ENCODE measurements around the gene ARHGAP15.

ARHGAP15 gene

DNA sequence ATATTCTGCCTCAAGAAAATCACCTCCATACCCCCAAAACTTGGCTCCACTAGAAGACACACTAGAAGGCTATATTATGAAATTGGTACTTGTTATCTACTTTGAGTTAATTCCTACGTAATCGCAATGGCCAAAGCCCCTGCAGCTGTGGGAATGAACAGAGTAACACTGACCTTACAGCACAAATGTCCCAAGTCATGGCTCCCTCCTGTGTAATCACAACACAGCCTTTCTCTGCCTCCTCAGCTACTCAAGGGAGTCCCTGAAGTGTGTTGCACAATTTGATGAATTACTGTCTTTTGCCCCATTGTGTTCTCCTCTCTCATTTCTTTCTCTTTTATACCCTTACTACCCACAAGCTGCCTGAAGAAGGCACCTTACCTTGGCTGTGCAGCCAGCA, 375.2 kb downstream of the ARHGAP15 start:
- H3K4me3 ChIP-seq (ENCODE audit: low read depth, low read length): no peak overlapping the region
- no peak for DNase-seq (ENCODE audit: low read depth)
- TF ChIP-seq, protein P1, sequence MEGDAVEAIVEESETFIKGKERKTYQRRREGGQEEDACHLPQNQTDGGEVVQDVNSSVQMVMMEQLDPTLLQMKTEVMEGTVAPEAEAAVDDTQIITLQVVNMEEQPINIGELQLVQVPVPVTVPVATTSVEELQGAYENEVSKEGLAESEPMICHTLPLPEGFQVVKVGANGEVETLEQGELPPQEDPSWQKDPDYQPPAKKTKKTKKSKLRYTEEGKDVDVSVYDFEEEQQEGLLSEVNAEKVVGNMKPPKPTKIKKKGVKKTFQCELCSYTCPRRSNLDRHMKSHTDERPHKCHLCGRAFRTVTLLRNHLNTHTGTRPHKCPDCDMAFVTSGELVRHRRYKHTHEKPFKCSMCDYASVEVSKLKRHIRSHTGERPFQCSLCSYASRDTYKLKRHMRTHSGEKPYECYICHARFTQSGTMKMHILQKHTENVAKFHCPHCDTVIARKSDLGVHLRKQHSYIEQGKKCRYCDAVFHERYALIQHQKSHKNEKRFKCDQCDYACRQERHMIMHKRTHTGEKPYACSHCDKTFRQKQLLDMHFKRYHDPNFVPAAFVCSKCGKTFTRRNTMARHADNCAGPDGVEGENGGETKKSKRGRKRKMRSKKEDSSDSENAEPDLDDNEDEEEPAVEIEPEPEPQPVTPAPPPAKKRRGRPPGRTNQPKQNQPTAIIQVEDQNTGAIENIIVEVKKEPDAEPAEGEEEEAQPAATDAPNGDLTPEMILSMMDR (conservative IDR thresholded peaks at IDR 0.05; ENCODE audit: low read depth, low read length): no peak

DNA sequence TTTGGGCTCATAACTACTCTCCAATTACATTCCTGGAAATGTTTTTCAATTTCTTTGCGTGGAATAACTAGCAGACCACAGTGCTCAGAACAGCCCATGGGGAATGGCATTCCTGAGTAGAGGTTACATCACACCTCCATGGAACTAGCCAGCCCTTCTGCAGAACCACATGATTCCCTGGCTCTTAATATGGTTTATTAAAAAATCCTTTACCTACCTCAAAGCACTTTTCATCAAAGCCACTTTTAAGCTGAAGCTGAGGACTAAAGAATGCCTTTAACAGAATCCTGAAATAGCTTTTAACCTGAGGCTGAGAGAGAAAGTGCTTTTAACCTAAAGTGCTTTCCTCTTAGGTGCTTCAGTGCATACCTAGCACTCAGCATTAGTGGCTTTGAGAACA, 376.3 kb downstream of the ARHGAP15 start:
- DNase-seq (ENCODE audit: low read depth): peak; percentile 58
- no peak overlapping the region for H3K4me3 ChIP-seq (ENCODE audit: low read depth, low read length)
- TF ChIP-seq, protein P1 (conservative IDR thresholded peaks at IDR 0.05; ENCODE audit: low read depth, low read length): no peak

DNA sequence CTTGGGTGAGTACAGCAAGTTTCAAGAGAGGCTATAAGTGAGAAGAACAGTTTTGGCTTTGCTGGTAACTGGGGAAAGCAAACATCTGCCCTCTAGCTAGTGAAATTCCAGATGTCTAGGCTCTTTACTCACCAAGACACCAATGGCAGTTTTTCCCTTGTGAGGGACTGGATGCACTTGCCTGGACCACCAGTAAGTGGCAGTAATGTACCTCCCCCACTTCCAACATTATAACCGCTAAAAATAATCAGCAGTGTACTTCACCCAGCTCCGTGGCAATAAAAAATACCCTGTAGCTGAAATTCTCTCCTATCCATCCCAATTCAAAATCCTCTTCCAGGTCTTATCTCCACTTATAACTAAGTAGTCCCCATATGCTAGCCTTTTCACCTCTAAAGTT, 383.9 kb downstream of the ARHGAP15 start:
- TF ChIP-seq, protein P1 (conservative IDR thresholded peaks at IDR 0.05; ENCODE audit: low read depth, low read length): peak; percentile 97
- H3K4me3 ChIP-seq (ENCODE audit: low read depth, low read length): peak overlapping the region; percentile 15
- DNase-seq (ENCODE audit: low read depth): peak; percentile 88

DNA sequence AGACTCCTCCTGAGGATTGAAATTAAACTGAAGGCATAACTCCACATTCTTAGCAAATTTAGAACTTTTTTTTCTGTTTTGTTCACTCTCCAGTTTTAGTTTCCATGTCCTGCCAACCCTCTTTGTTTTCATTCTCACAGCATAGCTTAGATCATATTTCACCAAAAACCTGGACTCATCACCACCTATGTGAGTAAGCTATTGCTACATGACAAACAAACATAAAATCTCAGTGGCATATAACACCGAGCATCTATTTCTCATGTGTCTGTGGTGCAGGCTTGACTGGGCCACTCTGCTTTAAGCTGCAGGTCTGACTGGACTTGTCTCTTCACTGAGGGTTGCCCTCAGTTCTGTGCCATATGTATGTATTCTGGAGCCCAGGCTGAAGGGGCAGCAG, 385.2 kb downstream of the ARHGAP15 start:
- TF ChIP-seq, protein P1 (conservative IDR thresholded peaks at IDR 0.05; ENCODE audit: low read depth, low read length): peak; percentile 2
- DNase-seq (ENCODE audit: low read depth): peak; percentile 34

DNA sequence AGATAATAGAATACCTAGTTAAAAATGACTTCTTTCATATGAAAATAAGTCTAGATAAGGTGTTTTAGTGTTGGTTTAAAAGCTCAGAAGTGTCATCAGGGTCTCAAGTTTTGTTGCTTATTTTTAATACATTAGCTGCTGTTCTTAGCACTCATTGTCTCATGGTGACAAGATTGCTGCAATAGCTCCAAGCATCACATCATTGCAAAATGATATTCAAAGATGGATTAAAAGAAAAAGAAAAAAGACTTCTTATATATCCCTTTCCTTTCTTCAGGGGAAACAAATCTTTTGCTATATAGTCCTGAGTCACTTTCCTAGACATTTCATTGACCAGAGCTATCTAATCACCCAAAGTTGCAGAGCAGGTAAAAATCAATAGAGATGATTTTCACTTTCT, 386.1 kb downstream of the ARHGAP15 start:
- DNase-seq (ENCODE audit: low read depth): no peak
- no peak overlapping the region for H3K4me3 ChIP-seq (ENCODE audit: low read depth, low read length)
- TF ChIP-seq, protein P1 (conservative IDR thresholded peaks at IDR 0.05; ENCODE audit: low read depth, low read length): no peak

More for the DNA sequence above, 385.2 kb downstream of the ARHGAP15 start:
- H3K4me3 ChIP-seq (ENCODE audit: low read depth, low read length): no peak overlapping the region

DNA sequence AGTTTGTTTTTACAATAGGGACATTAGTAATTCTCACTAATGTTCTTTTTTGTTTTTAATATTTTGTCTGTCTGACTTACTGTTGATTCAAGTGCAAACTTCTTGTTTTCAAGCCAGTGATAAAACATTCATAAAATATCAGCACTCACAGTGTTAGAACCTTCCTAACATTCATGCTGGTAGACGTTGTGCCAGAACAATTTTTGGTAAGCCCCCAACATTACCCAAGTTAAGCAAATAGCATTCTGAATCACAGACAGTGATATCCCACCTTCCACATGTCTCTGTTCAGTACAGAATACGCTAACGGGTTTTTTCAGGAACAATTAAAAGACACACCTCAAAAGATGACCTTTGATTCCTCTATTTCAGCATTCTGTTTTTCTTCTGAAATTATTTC, 390.3 kb downstream of the ARHGAP15 start:
- TF ChIP-seq, protein P1 (conservative IDR thresholded peaks at IDR 0.05; ENCODE audit: low read depth, low read length): no peak
- no peak overlapping the region for H3K4me3 ChIP-seq (ENCODE audit: low read depth, low read length)
- no peak for DNase-seq (ENCODE audit: low read depth)

DNA sequence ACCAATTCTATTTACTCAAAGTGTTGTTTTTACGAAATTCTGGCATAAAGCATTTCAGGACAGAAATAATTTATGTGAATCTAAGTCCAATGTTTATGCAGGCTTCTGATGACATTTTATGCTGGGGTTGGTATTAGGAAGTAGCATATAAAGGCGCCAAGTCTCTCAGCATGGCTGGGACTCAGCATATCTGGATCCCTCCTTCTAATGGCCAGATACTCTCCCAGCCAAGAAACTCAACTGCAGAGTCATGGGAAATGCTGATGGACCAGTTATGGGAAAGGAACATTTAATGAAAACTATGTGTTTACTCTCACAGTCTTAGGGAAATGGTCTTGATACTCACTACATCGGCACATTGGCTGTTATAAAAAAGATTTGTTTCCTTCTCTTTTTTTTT, 392.2 kb downstream of the ARHGAP15 start:
- no peak for DNase-seq (ENCODE audit: low read depth)
- H3K4me3 ChIP-seq (ENCODE audit: low read depth, low read length): no peak overlapping the region
- TF ChIP-seq, protein P1 (conservative IDR thresholded peaks at IDR 0.05; ENCODE audit: low read depth, low read length): no peak

Data from choroid plexus epithelial cell (primary cell).